Psoas muscle (tissue), 8 donors: ENCODE data around the gene GSTK1. TPM values are rescaled to one million over a fixed set of nuclear protein-coding genes. Genes with fewer than 3 reads are reported as not detected.

Source experiments
- ATAC-seq, 4 donors: fragments of 200-7000 bp; cut with Tn5 transposase; one replicate each; pipeline ENCODE4 v1.9.1; 2020; ENCODE audit warnings: moderate library complexity in 3 of 4, mild to moderate bottlenecking in 2 of 4
- DNase-seq, 2 donors: peaks; one replicate each; pipeline ENCODE4 v3.0.0-alpha.2; 2020
- H3K27ac ChIP-seq: fragments of 200-600 bp; one replicate; pipeline ENCODE4 v1.8.0; 2022
- H3K27me3 ChIP-seq, 3 donors: fragments of 200-600 bp in 1 of 3; one replicate each; pipeline versions ENCODE4 v1.6.1 to v1.8.0; 2013 to 2022; ENCODE audit warnings: low read length in 2 of 3, mild to moderate bottlenecking in 2 of 3, moderate library complexity in 1 of 3; ENCODE audit not compliant: insufficient read depth in 3 of 3
- H3K36me3 ChIP-seq, 2 donors: fragments of 200-600 bp in 1 of 2; one replicate each; pipeline versions ENCODE4 v1.6.1 to v1.8.0; 2013 to 2022; ENCODE audit warnings: low read depth in 1 of 2, mild to moderate bottlenecking in 1 of 2, moderate library complexity in 1 of 2; ENCODE audit not compliant: insufficient read depth in 1 of 2
- H3K4me1 ChIP-seq: fragments of 200-600 bp; one replicate; pipeline ENCODE4 v1.8.0; 2022
- H3K4me3 ChIP-seq: fragments of 200-600 bp; one replicate; pipeline ENCODE4 v1.8.0; 2022; ENCODE audit warnings: mild to moderate bottlenecking
- H3K9me3 ChIP-seq: fragments of 200-600 bp; one replicate; pipeline ENCODE4 v1.8.0; 2022
- CTCF ChIP-seq: fragments of 200-600 bp; IDR thresholded peaks from one replicate; pipeline ENCODE4 v1.8.0; 2022; ENCODE audit warnings: antibody characterized with exemption
- WGBS, 3 donors: extraction: QIAGEN DNeasy Blood & Tissue Kit; methylation state at CpG; one replicate each; pipeline versions ENCODE4 v1.1.6 to v1.1.7; 2013; 5-methylcytosine and 5-hydroxymethylcytosine counted together
- intact Hi-C, 2 donors: fragments of 100-400 bp; cut with DNase I; formaldehyde crosslinking; loops; one replicate each; pipeline versions ENCODE4 v1.11.0 to v1.14.2; 2022
- polyA plus RNA-seq, 3 donors: library from polyadenylated mRNA; stranded (reverse); fragments of 200-250 nt; gene quantifications; one replicate each; pipeline ENCODE4 v1.2.3, GENCODE V29; 2013
- total RNA-seq, 4 donors: library from RNA; stranded (reverse); fragmentation: NEBNext Ultra II Directional in 2 of 4; extraction: Animal tissue kit (Norgen Biotek cat#: 25700) in 2 of 4; gene quantifications; one replicate each; pipeline versions ENCODE4 v1.2.1 to v1.2.4, GENCODE V29; 2021 to 2023
- donor health status: healthy with polysubstance abuse.
- donor health status: DM: no; HTN: no; CAD: no; lungs with moderate emphysema.
- donor health status: Bipolar disorder and iron deficiency.
- donor health status: healthy.
- donor health status: DM: yes; HTN: yes; CAD: no.
- donor health status: DM: no; HTN: no; CAD: no.
- donor health status: DM: no; HTN: no; CAD: no.
- donor health status: DM: yes; HTN: yes; CAD: no.

Gene GSTK1
- total and polyA plus RNA-seq, 7 donors = 65.1 to 129 (median 93.9) TPM

GRCh38 chr7:143250822-143251221 is 12.4 kb upstream of the GSTK1 start:
- Histone ChIP-seq H3K36me3 (no peaks in the 10 kb centered on the region), H3K4me1 (no peaks in the 10 kb centered on the region), H3K27me3 (no peaks in the 10 kb centered on the region), H3K27ac (no peak overlapping the region), H3K4me3 (no peak overlapping the region), H3K9me3 (no peaks in the 10 kb centered on the region)
- intact Hi-C loops = no loop called here
- ATAC-seq (no peak), DNase-seq (no peak)
- TF ChIP-seq CTCF = no peak
- WGBS, 3 donors = 91 to 96% (median 92%) methylated on average over 1 of the region's 1 CpG

- WGBS, 3 donors = 85 to 96% (median 89%) methylated on average over 2 of the region's 2 CpGs
- Histone ChIP-seq H3K4me1 (no peaks in the 10 kb centered on the region), H3K4me3 (no peak overlapping the region), H3K27me3 (no peaks in the 10 kb centered on the region), H3K27ac (no peak overlapping the region), H3K36me3 (no peaks in the 10 kb centered on the region), H3K9me3 (no peaks in the 10 kb centered on the region)
- TF ChIP-seq CTCF = no peak
- intact Hi-C loops = no loop called here
- ATAC-seq = no peak
- no peak for DNase-seq
These were observed 11.2 kb upstream of the GSTK1 start for GRCh38 chr7:143252006-143252405.

GRCh38 chr7:143255564-143255963 is 7.7 kb upstream of the GSTK1 start:
- H3K9me3 ChIP-seq = no peaks in the 10 kb centered on the region
- no peaks in the 10 kb centered on the region for H3K36me3 ChIP-seq
- DNase-seq (no peak), ATAC-seq (no peak)
- H3K4me3 ChIP-seq = no peak overlapping the region
- intact Hi-C loops = no loop called here
- H3K27ac ChIP-seq = no peak overlapping the region
- no peak for TF ChIP-seq CTCF
- peaks cover 6% of the 10 kb centered on the region for H3K4me1 ChIP-seq
- WGBS, 3 donors = 91 to 94% (median 91%) methylated on average over 3 of the region's 3 CpGs
- H3K27me3 ChIP-seq = no peaks in the 10 kb centered on the region

GRCh38 chr7:143256325-143256724 is 6.9 kb upstream of the GSTK1 start:
- no peak for ATAC-seq
- WGBS, 3 donors = 82 to 86% (median 83%) methylated on average over 3 of the region's 3 CpGs

More at GRCh38 chr7:143256325-143256724, 6.9 kb upstream of the GSTK1 start:
- Histone ChIP-seq H3K4me3 (no peak overlapping the region), H3K9me3 (no peaks in the 10 kb centered on the region), H3K36me3 (no peaks in the 10 kb centered on the region), H3K4me1 (peaks cover 6% of the 10 kb centered on the region), H3K27me3 (no peaks in the 10 kb centered on the region), H3K27ac (no peak overlapping the region)
- DNase-seq = no peak
- no peak for TF ChIP-seq CTCF
- intact Hi-C loops = no loop called here
